Activated CD4-positive, alpha-beta T cell treated with anti-CD3 and anti-CD28 coated beads, Interleukin-10, Interleukin-2, amounts not matched to agents 100 ng/mL and 50 ng/mL, durations not matched to agents 16 hours and 8 hours (primary cell): ENCODE data around the gene CDK18.

ENCODE experiments used
- DNase-seq: peaks from one replicate; pipeline ENCODE4 v3.0.0-alpha.2; 2020

Gene CDK18

GRCh38 chr1:205575294-205575885 lies 70.9 kb downstream of the CDK18 start:
- no peak for DNase-seq

- DNase-seq = no peak
These were observed 71.5 kb downstream of the CDK18 start for GRCh38 chr1:205576011-205576410.

- no peak for DNase-seq
These were observed 72.6 kb downstream of the CDK18 start for GRCh38 chr1:205576805-205577761.

GRCh38 chr1:205577874-205578658 lies 73.6 kb downstream of the CDK18 start:
- DNase-seq = no peak

GRCh38 chr1:205578780-205579571 lies 74.5 kb downstream of the CDK18 start:
- DNase-seq = no peak

- DNase-seq = no peak
These were observed 75.2 kb downstream of the CDK18 start for GRCh38 chr1:205579711-205580110.

GRCh38 chr1:205580140-205580922 lies 75.9 kb downstream of the CDK18 start:
- DNase-seq = no peak

- DNase-seq = no peak
These were observed 76.4 kb downstream of the CDK18 start for GRCh38 chr1:205580923-205581180.

GRCh38 chr1:205581321-205581980 lies 77.0 kb downstream of the CDK18 start:
- no peak for DNase-seq

- DNase-seq = no peak
These were observed 77.6 kb downstream of the CDK18 start for GRCh38 chr1:205582046-205582445.
